Keratinocyte (primary cell): ENCODE data around the gene CAV2. TPM values are rescaled to one million over a fixed set of nuclear protein-coding genes. Genes with fewer than 3 reads are reported as not detected.

ENCODE experiments used
- DNase-seq: peaks from one replicate; pipeline ENCODE4 v3.0.0-alpha.2; 2011; ENCODE audit warnings: low read depth, missing footprints, low spot score
- FAIRE-seq: peaks from 2 replicates; lab custom pipeline; 2011; peaks lifted over from hg19 to GRCh38; lab: Jason Lieb, UNC
- H2AFZ ChIP-seq: 2 replicates; pipeline ENCODE4 v1.6.0; 2012; ENCODE audit warnings: low read length, control low read depth, inconsistent platforms; ENCODE audit not compliant: control insufficient read depth
- H3K27ac ChIP-seq: 2 replicates; pipeline ENCODE4 v1.5.1; 2011; ENCODE audit warnings: low read length; ENCODE audit not compliant: control insufficient read depth, insufficient read depth
- H3K27me3 ChIP-seq: 3 replicates; pipeline ENCODE4 v1.6.0; 2011; ENCODE audit warnings: low read length; ENCODE audit not compliant: control insufficient read depth, insufficient read depth; ENCODE audit errors: extremely low read depth
- H3K36me3 ChIP-seq, 2 experiments: 2 replicates in 1 of 2; 3 replicates in 1 of 2; pipeline ENCODE4 v1.5.1; 2011; ENCODE audit warnings: low read length in 2 of 2, mild to moderate bottlenecking in 1 of 2; ENCODE audit not compliant: control insufficient read depth in 2 of 2, insufficient read depth in 2 of 2; ENCODE audit errors: extremely low read depth in 1 of 2
- H3K4me1 ChIP-seq: 3 replicates; pipeline ENCODE4 v1.5.1; 2011; ENCODE audit warnings: low read length; ENCODE audit not compliant: control insufficient read depth, insufficient read depth; ENCODE audit errors: extremely low read depth
- H3K4me2 ChIP-seq: 3 replicates; pipeline ENCODE4 v1.6.0; 2011; ENCODE audit warnings: low read depth, low read length; ENCODE audit not compliant: control insufficient read depth, insufficient read depth; ENCODE audit errors: extremely low read depth
- H3K4me3 ChIP-seq, 3 experiments: fragments of 200-600 bp in 1 of 3; sonication (generic) in 1 of 3; 2 replicates in 2 of 3; 3 replicates in 1 of 3; pipeline ENCODE4 v1.5.1; 2011 to 2016; ENCODE audit warnings: low read length in 3 of 3, mild to moderate bottlenecking in 3 of 3, control low read depth in 2 of 3, inconsistent platforms in 1 of 3, low read depth in 1 of 3, mixed read lengths in 1 of 3, mixed run types in 1 of 3, moderate library complexity in 1 of 3; ENCODE audit not compliant: control insufficient read depth in 2 of 3, insufficient read depth in 2 of 3; ENCODE audit errors: extremely low read depth in 1 of 3
- H3K79me2 ChIP-seq: 2 replicates; pipeline ENCODE4 v1.6.0; 2012; ENCODE audit warnings: low read length; ENCODE audit not compliant: control insufficient read depth, insufficient read depth
- H3K9ac ChIP-seq: 3 replicates; pipeline ENCODE4 v1.6.0; 2011; ENCODE audit warnings: low read length; ENCODE audit not compliant: control insufficient read depth, insufficient read depth; ENCODE audit errors: extremely low read depth
- H3K9me1 ChIP-seq: 3 replicates; pipeline ENCODE4 v1.6.0; 2011; ENCODE audit warnings: low read length; ENCODE audit not compliant: control insufficient read depth, insufficient read depth; ENCODE audit errors: extremely low read depth
- H3K9me3 ChIP-seq: 2 replicates; pipeline ENCODE4 v1.5.1; 2012; ENCODE audit warnings: low read depth, low read length; ENCODE audit not compliant: control insufficient read depth
- H4K20me1 ChIP-seq: 3 replicates; pipeline ENCODE4 v1.6.0; 2011; ENCODE audit warnings: low read length; ENCODE audit not compliant: control insufficient read depth, insufficient read depth; ENCODE audit errors: extremely low read depth
- EZH2 ChIP-seq: IDR thresholded peaks from one replicate; pipeline ENCODE4 v1.6.1; 2012; ENCODE audit warnings: inconsistent platforms, mild to moderate bottlenecking, low read length, moderate library complexity
- dilution Hi-C: fragments of 300-500 bp; cut with MboI; formaldehyde crosslinking; loops from one replicate; pipeline ENCODE4 v1.7.0; 2020; ENCODE audit warnings: low sequenced_read_pairs; ENCODE audit not compliant: extremely low pct_ligation_motif_present
- polyA plus RNA-seq, 5 experiments: library from polyadenylated mRNA; depleted of rRNA in 3 of 5; stranded (reverse) in 3 of 5; stranded (forward) in 1 of 5; unstranded in 1 of 5; fragments of >200 nt; gene quantifications; 1 replicate in 1 of 5; 2 replicates in 3 of 5; 3 replicates in 1 of 5; pipeline versions ENCODE4 v1.2.1 to v1.2.3, GENCODE V29; 2011 to 2012; ENCODE audit warnings: missing spikeins in 2 of 5, low read depth in 1 of 5, low replicate concordance in 1 of 5
- TF ChIP-seq, protein P1 (sequence below), 3 experiments: IDR thresholded peaks in 1 of 3; conservative IDR thresholded peaks in 1 of 3; optimal IDR thresholded peaks in 1 of 3; 2 replicates in 2 of 3; 3 replicates in 1 of 3; pipeline versions ENCODE3 to v1.5.1; 2011; ENCODE audit warnings: low read length in 3 of 3, mild to moderate bottlenecking in 3 of 3, moderate library complexity in 2 of 3, control low read depth in 1 of 3, inconsistent platforms in 1 of 3; ENCODE audit not compliant: insufficient read depth in 2 of 3; ENCODE audit errors: extremely low read depth in 1 of 3

The CAV2 gene
- polyA plus RNA-seq, 1 donor (not counting 4 experiments of a cell fraction or from before 2014, with no cell fraction given) = 631 TPM

DNA sequence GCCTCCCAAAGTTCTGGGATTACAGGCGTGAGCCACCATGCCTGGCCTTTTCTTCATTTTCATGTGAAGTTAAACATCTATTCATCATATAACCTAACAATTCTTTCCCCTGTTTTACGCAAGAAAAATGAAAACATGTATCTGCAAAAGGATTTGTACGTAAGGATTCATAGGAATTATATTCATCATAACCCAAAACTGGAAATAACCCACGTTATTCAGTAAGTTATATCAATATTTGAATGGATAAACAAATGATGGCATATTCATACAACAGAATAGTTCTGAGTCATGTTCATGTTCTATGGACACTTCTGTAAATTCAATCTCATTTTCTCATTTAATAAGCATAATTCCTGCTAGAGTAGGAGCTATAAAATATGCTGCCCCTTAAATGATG is 35.2 kb upstream of the CAV2 start:
- DNase-seq (no peak), FAIRE-seq (peak; percentile 9)
- H3K36me3 ChIP-seq = no peaks in the 10 kb centered on the region
- no peak overlapping the region for H3K4me2 ChIP-seq
- no peaks in the 10 kb centered on the region for H3K9me3 ChIP-seq
- no peak overlapping the region for H3K27ac ChIP-seq
- no peaks in the 10 kb centered on the region for H3K27me3 ChIP-seq
- no peak for TF ChIP-seq EZH2
- TF ChIP-seq, protein P1, sequence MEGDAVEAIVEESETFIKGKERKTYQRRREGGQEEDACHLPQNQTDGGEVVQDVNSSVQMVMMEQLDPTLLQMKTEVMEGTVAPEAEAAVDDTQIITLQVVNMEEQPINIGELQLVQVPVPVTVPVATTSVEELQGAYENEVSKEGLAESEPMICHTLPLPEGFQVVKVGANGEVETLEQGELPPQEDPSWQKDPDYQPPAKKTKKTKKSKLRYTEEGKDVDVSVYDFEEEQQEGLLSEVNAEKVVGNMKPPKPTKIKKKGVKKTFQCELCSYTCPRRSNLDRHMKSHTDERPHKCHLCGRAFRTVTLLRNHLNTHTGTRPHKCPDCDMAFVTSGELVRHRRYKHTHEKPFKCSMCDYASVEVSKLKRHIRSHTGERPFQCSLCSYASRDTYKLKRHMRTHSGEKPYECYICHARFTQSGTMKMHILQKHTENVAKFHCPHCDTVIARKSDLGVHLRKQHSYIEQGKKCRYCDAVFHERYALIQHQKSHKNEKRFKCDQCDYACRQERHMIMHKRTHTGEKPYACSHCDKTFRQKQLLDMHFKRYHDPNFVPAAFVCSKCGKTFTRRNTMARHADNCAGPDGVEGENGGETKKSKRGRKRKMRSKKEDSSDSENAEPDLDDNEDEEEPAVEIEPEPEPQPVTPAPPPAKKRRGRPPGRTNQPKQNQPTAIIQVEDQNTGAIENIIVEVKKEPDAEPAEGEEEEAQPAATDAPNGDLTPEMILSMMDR (optimal IDR thresholded peaks at IDR 0.05 in 1 of 3, IDR thresholded peaks at IDR 0.05 in 1 of 3, conservative IDR thresholded peaks at IDR 0.05 in 1 of 3; ENCODE audit: extremely low read depth in 1 of 3, insufficient read depth in 2 of 3, low read length in 3 of 3) = no peak
- peaks cover 25% of the 10 kb centered on the region for H3K4me1 ChIP-seq
- no peak overlapping the region for H3K4me3 ChIP-seq
- H3K9me1 ChIP-seq = no peaks in the 10 kb centered on the region
- dilution Hi-C loops = no loop called here
- no peak overlapping the region for H3K9ac ChIP-seq
- H3K79me2 ChIP-seq = no peaks in the 10 kb centered on the region
- no peak overlapping the region for H2AFZ ChIP-seq
- no peaks in the 10 kb centered on the region for H4K20me1 ChIP-seq

DNA sequence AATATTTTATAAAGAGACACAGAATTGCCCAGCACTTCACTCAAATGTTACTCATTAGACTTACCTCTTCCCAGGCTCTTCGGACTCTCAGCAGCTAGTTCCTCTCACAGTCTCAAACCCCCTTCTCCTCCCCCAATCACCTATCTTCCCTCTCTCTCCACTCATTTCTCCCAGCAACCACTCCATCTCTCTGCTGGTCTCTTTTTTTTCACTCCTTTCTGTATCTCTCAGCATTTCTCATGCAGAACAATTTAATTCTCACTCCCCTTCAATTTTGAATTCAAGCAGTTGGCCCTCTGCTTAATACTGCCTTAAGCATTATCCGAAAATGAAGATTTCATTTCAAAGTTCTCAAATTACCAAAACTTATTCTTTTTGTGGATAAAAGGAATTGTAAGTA is 34.4 kb upstream of the CAV2 start:
- Histone ChIP-seq H3K4me1 (peaks cover 25% of the 10 kb centered on the region), H3K9me1 (no peaks in the 10 kb centered on the region), H3K4me3 (no peak overlapping the region), H3K36me3 (no peaks in the 10 kb centered on the region), H3K79me2 (no peaks in the 10 kb centered on the region), H3K27me3 (no peaks in the 10 kb centered on the region), H3K9me3 (no peaks in the 10 kb centered on the region), H3K4me2 (no peak overlapping the region), H3K27ac (peak overlapping the region; percentile 23), H3K9ac (no peak overlapping the region), H4K20me1 (no peaks in the 10 kb centered on the region), H2AFZ (no peak overlapping the region)
- FAIRE-seq = no peak
- dilution Hi-C loops = no loop called here
- no peak for TF ChIP-seq EZH2
- TF ChIP-seq, protein P1 (optimal IDR thresholded peaks at IDR 0.05 in 1 of 3, IDR thresholded peaks at IDR 0.05 in 1 of 3, conservative IDR thresholded peaks at IDR 0.05 in 1 of 3; ENCODE audit: extremely low read depth in 1 of 3, insufficient read depth in 2 of 3, low read length in 3 of 3) = no peak
- DNase-seq = no peak
